GM10847 (cell line): ENCODE results near the gene CDH4.

ENCODE experiments used
- POLR2A ChIP-seq: IDR thresholded peaks from 2 replicates; pipeline ENCODE4 v1.6.1; 2011; ENCODE audit not compliant: insufficient read length; ENCODE audit errors: extremely low read depth

Gene CDH4

GRCh38 chr20:61442075-61442670, 190.1 kb downstream of the CDH4 start:
- TF ChIP-seq POLR2A: no peak

- no peak for TF ChIP-seq POLR2A
Observed at GRCh38 chr20:61442718-61443117, 190.7 kb downstream of the CDH4 start.

- no peak for TF ChIP-seq POLR2A
Observed at GRCh38 chr20:61443443-61444126, 191.5 kb downstream of the CDH4 start.

- no peak for TF ChIP-seq POLR2A
Observed at GRCh38 chr20:61444637-61445036, 192.6 kb downstream of the CDH4 start.

GRCh38 chr20:61445138-61445537, 193.1 kb downstream of the CDH4 start:
- no peak for TF ChIP-seq POLR2A

- TF ChIP-seq POLR2A: no peak
Observed at GRCh38 chr20:61445741-61446140, 193.7 kb downstream of the CDH4 start.

GRCh38 chr20:61447952-61448351, 195.9 kb downstream of the CDH4 start:
- no peak for TF ChIP-seq POLR2A

- no peak for TF ChIP-seq POLR2A
Observed at GRCh38 chr20:61448386-61448785, 196.3 kb downstream of the CDH4 start.

- no peak for TF ChIP-seq POLR2A
Observed at GRCh38 chr20:61449057-61449609, 197.1 kb downstream of the CDH4 start.

GRCh38 chr20:61449916-61450315, 197.9 kb downstream of the CDH4 start:
- no peak for TF ChIP-seq POLR2A

GRCh38 chr20:61450549-61450948, 198.5 kb downstream of the CDH4 start:
- no peak for TF ChIP-seq POLR2A

- TF ChIP-seq POLR2A: no peak
Observed at GRCh38 chr20:61451009-61451408, 198.9 kb downstream of the CDH4 start.

GRCh38 chr20:61451953-61452352, 199.9 kb downstream of the CDH4 start:
- TF ChIP-seq POLR2A: no peak

- TF ChIP-seq POLR2A: no peak
Observed at GRCh38 chr20:61453219-61453618, 201.2 kb downstream of the CDH4 start.

- no peak for TF ChIP-seq POLR2A
Observed at GRCh38 chr20:61454053-61454452, 202.0 kb downstream of the CDH4 start.

- no peak for TF ChIP-seq POLR2A
Observed at GRCh38 chr20:61455508-61456215, 203.6 kb downstream of the CDH4 start.

- no peak for TF ChIP-seq POLR2A
Observed at GRCh38 chr20:61457725-61458124, 205.7 kb downstream of the CDH4 start.
